GM12878 (cell line): ENCODE measurements around the gene LRFN2. TPM values are rescaled to one million over a fixed set of nuclear protein-coding genes. Genes with fewer than 3 reads are reported as not detected.

ENCODE experiments used
- ATAC-seq: fragments of 200-7000 bp; cut with Tn5 transposase; 3 replicates; pipeline ENCODE4 v1.9.1; 2020; ENCODE audit warnings: mild to moderate bottlenecking, moderate library complexity
- BruUV-seq: library from RNA; stranded (reverse); fragments of 400-500 nt; replicated peaks from 2 replicates; lab custom pipeline; 2021; lab: Mats Ljungman, UMichigan
- CTCF ChIA-PET: fragments of 300-600 bp; sonication (Branson Sonifier 250); formaldehyde crosslinking; extraction: SDS; loops from one replicate; lab custom pipeline; 2021; ENCODE audit warnings: inconsistent platforms; lab: Yijun Ruan, JAX
- POLR2A ChIA-PET: fragments of 350-600 bp; formaldehyde crosslinking; extraction: SDS; loops from one replicate; lab custom pipeline; 2021; ENCODE audit warnings: inconsistent platforms; lab: Charles Lee
- RAD21 ChIA-PET: fragments of 300-600 bp; sonication (Branson Sonifier 250); formaldehyde crosslinking; loops from one replicate; lab custom pipeline; 2023; ENCODE audit warnings: antibody characterized with exemption; ENCODE audit not compliant: unreplicated experiment; lab: Charles Lee
- SMC1A ChIA-PET: fragments of 300-600 bp; sonication (Branson Sonifier 250); formaldehyde crosslinking; loops from one replicate; lab custom pipeline; 2023; ENCODE audit not compliant: unreplicated experiment, uncharacterized antibody; lab: Charles Lee
- DNase-seq: peaks from one replicate; pipeline ENCODE4 v3.0.0-alpha.2; 2011; ENCODE audit warnings: low read depth, low spot score
- FAIRE-seq: peaks from 3 replicates; lab custom pipeline; 2011; peaks lifted over from hg19 to GRCh38; lab: Jason Lieb, UNC
- H2AFZ ChIP-seq: 2 replicates; pipeline ENCODE4 v1.6.0; 2011; ENCODE audit warnings: low read depth, low read length, control low read depth; ENCODE audit not compliant: control insufficient read depth
- H3K27ac ChIP-seq: 2 replicates; pipeline ENCODE4 v1.5.1; 2011; ENCODE audit warnings: control low read depth; ENCODE audit not compliant: control insufficient read depth, insufficient read depth
- H3K27me3 ChIP-seq, 2 experiments: replicated peaks in 1 of 2; 2 replicates each; pipeline versions ENCODE4 v1.6.0 to v1.6.1; 2011; ENCODE audit warnings: low read length in 1 of 2; ENCODE audit not compliant: control insufficient read depth in 2 of 2, insufficient read depth in 2 of 2
- H3K36me3 ChIP-seq, 2 experiments: 2 replicates each; pipeline ENCODE4 v1.5.1; 2011; ENCODE audit warnings: low read length in 1 of 2; ENCODE audit not compliant: control insufficient read depth in 2 of 2, insufficient read depth in 2 of 2
- H3K4me1 ChIP-seq: 2 replicates; pipeline ENCODE4 v1.6.1; 2011; ENCODE audit warnings: mild to moderate bottlenecking, low read length, moderate library complexity, mixed read lengths; ENCODE audit not compliant: control insufficient read depth, insufficient read depth
- H3K4me2 ChIP-seq: 2 replicates; pipeline ENCODE4 v1.6.0; 2011; ENCODE audit warnings: control low read depth; ENCODE audit not compliant: control insufficient read depth, insufficient read depth
- H3K4me3 ChIP-seq: fragments of 200-600 bp; sonication (generic); 2 replicates; pipeline ENCODE4 v1.5.1; 2016
- H3K79me2 ChIP-seq: 2 replicates; pipeline ENCODE4 v1.6.0; 2011; ENCODE audit warnings: low read length; ENCODE audit not compliant: control insufficient read depth, insufficient read depth
- H3K9ac ChIP-seq: 2 replicates; pipeline ENCODE4 v1.8.0; 2011; ENCODE audit warnings: low read length, control low read depth, mixed read lengths; ENCODE audit not compliant: control insufficient read depth, insufficient read depth
- H3K9me3 ChIP-seq: replicated peaks from 3 replicates; pipeline ENCODE4 v1.5.1; 2011; ENCODE audit warnings: mild to moderate bottlenecking, low read length; ENCODE audit not compliant: control insufficient read depth, insufficient read depth
- H4K20me1 ChIP-seq: 2 replicates; pipeline ENCODE4 v1.6.0; 2011; ENCODE audit not compliant: control insufficient read depth, insufficient read depth
- BACH1 ChIP-seq: fragments of 450-650 bp; IDR thresholded peaks from 2 replicates; pipeline ENCODE4 v1.6.1; 2017; ENCODE audit warnings: mild to moderate bottlenecking, borderline replicate concordance
- BRCA1 ChIP-seq: IDR thresholded peaks from 2 replicates; pipeline ENCODE4 v1.6.1; 2011; ENCODE audit warnings: low read depth, low read length, improper control_type of control experiment
- CBFB ChIP-seq: IDR thresholded peaks from 2 replicates; pipeline ENCODE4 v1.6.1; 2016; ENCODE audit warnings: antibody characterized with exemption, low read depth
- CREB1 ChIP-seq: IDR thresholded peaks from 2 replicates; pipeline ENCODE4 v1.6.1; 2012; ENCODE audit warnings: low read depth, mild to moderate bottlenecking, inconsistent platforms
- EZH2 ChIP-seq: IDR thresholded peaks from 2 replicates; pipeline ENCODE4 v1.6.1; 2012; ENCODE audit warnings: low read depth, mild to moderate bottlenecking, control low read depth, inconsistent platforms, low read length, borderline replicate concordance; ENCODE audit not compliant: control insufficient read depth
- FOXK2 ChIP-seq: fragments of 450-650 bp; IDR thresholded peaks from 2 replicates; pipeline ENCODE4 v1.6.1; 2017; ENCODE audit warnings: mild to moderate bottlenecking, moderate library complexity
- KDM1A ChIP-seq: fragments of 200-600 bp; sonication (generic); IDR thresholded peaks from 2 replicates; pipeline ENCODE4 v1.6.1; 2016; ENCODE audit warnings: borderline replicate concordance
- MYB ChIP-seq: fragments of 150-350 bp; IDR thresholded peaks from 2 replicates; pipeline ENCODE4 v1.6.1; 2014; ENCODE audit warnings: mild to moderate bottlenecking, low read depth, low read length, borderline replicate concordance
- NR2F1 ChIP-seq: fragments of 450-650 bp; conservative IDR thresholded peaks from 2 replicates; pipeline ENCODE4 v1.6.1; 2017; ENCODE audit warnings: mild to moderate bottlenecking
- PAX5 ChIP-seq: IDR thresholded peaks from 2 replicates; pipeline ENCODE4 v1.6.1; 2011; ENCODE audit warnings: low read depth, low read length, borderline replicate concordance
- RAD51 ChIP-seq: fragments of 450-650 bp; IDR thresholded peaks from 2 replicates; pipeline ENCODE4 v1.6.1; 2016; ENCODE audit warnings: moderate library complexity, mild to moderate bottlenecking, inconsistent platforms
- SREBF1 ChIP-seq: IDR thresholded peaks from 2 replicates; pipeline ENCODE4 v1.6.1; 2012; ENCODE audit warnings: mild to moderate bottlenecking, low read length
- WRNIP1 ChIP-seq: IDR thresholded peaks from 2 replicates; pipeline ENCODE4 v1.6.1; 2011; ENCODE audit warnings: low read depth, low read length, improper control_type of control experiment, borderline replicate concordance
- ZNF622 ChIP-seq: fragments of 450-650 bp; IDR thresholded peaks from 2 replicates; pipeline ENCODE4 v1.6.1; 2017; ENCODE audit warnings: mild to moderate bottlenecking, inconsistent platforms
- WGBS: methylation state at CpG from one replicate; pipeline ENCODE4 v1.1.6; 2016; ENCODE audit warnings: low lambda C conversion rate; ENCODE audit not compliant: insufficient replicate concordance, insufficient coverage; ENCODE audit errors: missing lambda C conversion rate; 5-methylcytosine and 5-hydroxymethylcytosine counted together
- in situ Hi-C: fragments of 300-500 bp; cut with MboI; formaldehyde crosslinking; loops from 9 replicates; pipeline ENCODE4 v1.14.3; 2018; ENCODE audit warnings: mixed read lengths
- intact Hi-C: fragments of 100-400 bp; cut with micrococcal nuclease; formaldehyde crosslinking; loops from one replicate; pipeline ENCODE4 v1.14.2; 2022; ENCODE audit not compliant: unreplicated experiment
- polyA plus RNA-seq, 11 experiments: library from polyadenylated mRNA; depleted of rRNA in 4 of 11; unstranded in 6 of 11; stranded (reverse) in 5 of 11; fragments of >200 nt; fragmentation: Nextera tagmentation in 4 of 11; fragmentation: Illumina TruSeq in 1 of 11; extraction: Ambion mirVana in 4 of 11; extraction: Trizol in 1 of 11; gene quantifications; 1 replicate in 1 of 11; 2 replicates in 10 of 11; pipeline versions ENCODE4 v1.2.1 to v1.2.3, GENCODE V29; 2011 to 2016; ENCODE audit warnings: inconsistent platforms in 2 of 11, missing spikeins in 2 of 11, low read depth in 1 of 11
- total RNA-seq, 4 experiments: library from RNA; depleted of rRNA in 3 of 4; stranded (reverse); fragments of >200 nt in 3 of 4; fragmentation: Illumina TruSeq in 1 of 4; extraction: Trizol in 1 of 4; gene quantifications; 2 replicates each; pipeline versions ENCODE4 v1.2.1 to v1.2.3, GENCODE V29; 2013 to 2021
- TF ChIP-seq, protein P1 (sequence below): fragments of 450-650 bp; IDR thresholded peaks from 2 replicates; pipeline ENCODE4 v1.6.1; 2018; ENCODE audit warnings: borderline replicate concordance, mild to moderate bottlenecking; ENCODE audit not compliant: partially characterized antibody
- TF ChIP-seq, protein P2 (sequence below): fragments of 450-650 bp; IDR thresholded peaks from 2 replicates; pipeline ENCODE4 v1.6.1; 2018; ENCODE audit warnings: mild to moderate bottlenecking, low read depth, moderate library complexity; ENCODE audit not compliant: partially characterized antibody
- TF ChIP-seq, protein P3 (sequence below): fragments of 450-650 bp; IDR thresholded peaks from 2 replicates; pipeline ENCODE4 v1.6.1; 2017; ENCODE audit warnings: antibody characterized with exemption, mild to moderate bottlenecking, moderate library complexity

LRFN2 gene
- total and polyA plus RNA-seq, 10 of the 15 experiments (the other 5 are each of a cell fraction or from before 2014, with no cell fraction given): not detected

DNA sequence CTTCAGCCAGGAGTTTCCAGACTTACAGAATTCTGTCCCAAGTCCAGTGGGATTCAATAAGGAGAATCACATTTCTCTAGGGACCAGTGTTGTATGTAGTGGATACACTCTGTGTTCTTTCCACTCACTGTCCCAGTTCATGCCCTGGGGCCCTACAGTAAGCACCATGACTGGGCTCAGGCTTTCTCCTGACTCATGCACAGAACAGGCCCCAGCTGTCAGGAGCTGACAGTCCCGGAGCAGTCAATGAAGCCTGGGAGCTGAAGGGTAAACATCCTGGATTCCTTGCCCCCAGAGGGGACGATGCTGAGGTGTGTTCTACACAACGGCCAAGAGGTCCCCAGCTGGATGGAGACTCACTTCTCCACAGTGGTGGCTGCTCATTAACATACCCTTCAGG lies 40.2 kb upstream of the LRFN2 start:
- POLR2A ChIA-PET: no interaction called here
- no peak for TF ChIP-seq CREB1
- TF ChIP-seq, protein P1, sequence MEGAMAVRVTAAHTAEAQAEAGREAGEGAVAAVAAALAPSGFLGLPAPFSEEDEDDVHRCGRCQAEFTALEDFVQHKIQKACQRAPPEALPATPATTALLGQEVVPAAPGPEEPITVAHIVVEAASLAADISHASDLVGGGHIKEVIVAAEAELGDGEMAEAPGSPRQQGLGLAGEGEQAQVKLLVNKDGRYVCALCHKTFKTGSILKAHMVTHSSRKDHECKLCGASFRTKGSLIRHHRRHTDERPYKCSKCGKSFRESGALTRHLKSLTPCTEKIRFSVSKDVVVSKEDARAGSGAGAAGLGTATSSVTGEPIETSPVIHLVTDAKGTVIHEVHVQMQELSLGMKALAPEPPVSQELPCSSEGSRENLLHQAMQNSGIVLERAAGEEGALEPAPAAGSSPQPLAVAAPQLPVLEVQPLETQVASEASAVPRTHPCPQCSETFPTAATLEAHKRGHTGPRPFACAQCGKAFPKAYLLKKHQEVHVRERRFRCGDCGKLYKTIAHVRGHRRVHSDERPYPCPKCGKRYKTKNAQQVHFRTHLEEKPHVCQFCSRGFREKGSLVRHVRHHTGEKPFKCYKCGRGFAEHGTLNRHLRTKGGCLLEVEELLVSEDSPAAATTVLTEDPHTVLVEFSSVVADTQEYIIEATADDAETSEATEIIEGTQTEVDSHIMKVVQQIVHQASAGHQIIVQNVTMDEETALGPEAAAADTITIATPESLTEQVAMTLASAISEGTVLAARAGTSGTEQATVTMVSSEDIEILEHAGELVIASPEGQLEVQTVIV: no peak
- TF ChIP-seq WRNIP1: no peak
- no peak for TF ChIP-seq RAD51
- no peak for TF ChIP-seq FOXK2
- no peak for TF ChIP-seq ZNF622
- TF ChIP-seq BACH1: no peak
- TF ChIP-seq EZH2: no peak
- TF ChIP-seq SREBF1: no peak
- no peak for TF ChIP-seq KDM1A
- no peak for TF ChIP-seq MYB
- TF ChIP-seq BRCA1: no peak
- TF ChIP-seq, protein P2, sequence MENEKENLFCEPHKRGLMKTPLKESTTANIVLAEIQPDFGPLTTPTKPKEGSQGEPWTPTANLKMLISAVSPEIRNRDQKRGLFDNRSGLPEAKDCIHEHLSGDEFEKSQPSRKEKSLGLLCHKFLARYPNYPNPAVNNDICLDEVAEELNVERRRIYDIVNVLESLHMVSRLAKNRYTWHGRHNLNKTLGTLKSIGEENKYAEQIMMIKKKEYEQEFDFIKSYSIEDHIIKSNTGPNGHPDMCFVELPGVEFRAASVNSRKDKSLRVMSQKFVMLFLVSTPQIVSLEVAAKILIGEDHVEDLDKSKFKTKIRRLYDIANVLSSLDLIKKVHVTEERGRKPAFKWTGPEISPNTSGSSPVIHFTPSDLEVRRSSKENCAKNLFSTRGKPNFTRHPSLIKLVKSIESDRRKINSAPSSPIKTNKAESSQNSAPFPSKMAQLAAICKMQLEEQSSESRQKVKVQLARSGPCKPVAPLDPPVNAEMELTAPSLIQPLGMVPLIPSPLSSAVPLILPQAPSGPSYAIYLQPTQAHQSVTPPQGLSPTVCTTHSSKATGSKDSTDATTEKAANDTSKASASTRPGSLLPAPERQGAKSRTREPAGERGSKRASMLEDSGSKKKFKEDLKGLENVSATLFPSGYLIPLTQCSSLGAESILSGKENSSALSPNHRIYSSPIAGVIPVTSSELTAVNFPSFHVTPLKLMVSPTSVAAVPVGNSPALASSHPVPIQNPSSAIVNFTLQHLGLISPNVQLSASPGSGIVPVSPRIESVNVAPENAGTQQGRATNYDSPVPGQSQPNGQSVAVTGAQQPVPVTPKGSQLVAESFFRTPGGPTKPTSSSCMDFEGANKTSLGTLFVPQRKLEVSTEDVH: no peak
- no peak for TF ChIP-seq PAX5
- TF ChIP-seq, protein P3, sequence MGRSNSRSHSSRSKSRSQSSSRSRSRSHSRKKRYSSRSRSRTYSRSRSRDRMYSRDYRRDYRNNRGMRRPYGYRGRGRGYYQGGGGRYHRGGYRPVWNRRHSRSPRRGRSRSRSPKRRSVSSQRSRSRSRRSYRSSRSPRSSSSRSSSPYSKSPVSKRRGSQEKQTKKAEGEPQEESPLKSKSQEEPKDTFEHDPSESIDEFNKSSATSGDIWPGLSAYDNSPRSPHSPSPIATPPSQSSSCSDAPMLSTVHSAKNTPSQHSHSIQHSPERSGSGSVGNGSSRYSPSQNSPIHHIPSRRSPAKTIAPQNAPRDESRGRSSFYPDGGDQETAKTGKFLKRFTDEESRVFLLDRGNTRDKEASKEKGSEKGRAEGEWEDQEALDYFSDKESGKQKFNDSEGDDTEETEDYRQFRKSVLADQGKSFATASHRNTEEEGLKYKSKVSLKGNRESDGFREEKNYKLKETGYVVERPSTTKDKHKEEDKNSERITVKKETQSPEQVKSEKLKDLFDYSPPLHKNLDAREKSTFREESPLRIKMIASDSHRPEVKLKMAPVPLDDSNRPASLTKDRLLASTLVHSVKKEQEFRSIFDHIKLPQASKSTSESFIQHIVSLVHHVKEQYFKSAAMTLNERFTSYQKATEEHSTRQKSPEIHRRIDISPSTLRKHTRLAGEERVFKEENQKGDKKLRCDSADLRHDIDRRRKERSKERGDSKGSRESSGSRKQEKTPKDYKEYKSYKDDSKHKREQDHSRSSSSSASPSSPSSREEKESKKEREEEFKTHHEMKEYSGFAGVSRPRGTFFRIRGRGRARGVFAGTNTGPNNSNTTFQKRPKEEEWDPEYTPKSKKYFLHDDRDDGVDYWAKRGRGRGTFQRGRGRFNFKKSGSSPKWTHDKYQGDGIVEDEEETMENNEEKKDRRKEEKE: no peak
- TF ChIP-seq CBFB: no peak
- TF ChIP-seq NR2F1: no peak

More for the DNA sequence above, 40.2 kb upstream of the LRFN2 start:
- ATAC-seq: no peak
- Histone ChIP-seq H3K27ac (no peak overlapping the region), H4K20me1 (no peaks in the 10 kb centered on the region), H3K4me3 (no peak overlapping the region), H3K27me3 (peaks cover 0 to 1% of the 10 kb centered on the region in 2 experiments; a peak in 3 of 4 replicates), H3K9me3 (no peaks in the 10 kb centered on the region), H2AFZ (no peak overlapping the region), H3K9ac (no peak overlapping the region), H3K79me2 (no peaks in the 10 kb centered on the region), H3K4me2 (no peak overlapping the region), H3K4me1 (no peaks in the 10 kb centered on the region), H3K36me3 (no peaks in the 10 kb centered on the region)
- no peak for DNase-seq
- ChIA-PET CTCF (no interaction called here), SMC1A (interaction anchor here (1.3 kb wide), 1 partner anchor 8 kb away, joined by 4 read pairs; no protein-coding TSS in a partner anchor), RAD21 (no interaction called here)
- 0% methylated on average over 2 of the region's 3 CpGs for WGBS
- no TSS peak for BruUV-seq
- FAIRE-seq: no peak
- intact Hi-C loops: no loop called here
- in situ Hi-C loops: no loop called here
